ENCODE results near the gene MAT1A. TPM values are rescaled to one million over a fixed set of nuclear protein-coding genes. Genes with fewer than 3 reads are reported as not detected.

Gene MAT1A
- total RNA-seq, 6 experiments from 2014 or later: 430 to 1,200 (median 741) TPM

DNA sequence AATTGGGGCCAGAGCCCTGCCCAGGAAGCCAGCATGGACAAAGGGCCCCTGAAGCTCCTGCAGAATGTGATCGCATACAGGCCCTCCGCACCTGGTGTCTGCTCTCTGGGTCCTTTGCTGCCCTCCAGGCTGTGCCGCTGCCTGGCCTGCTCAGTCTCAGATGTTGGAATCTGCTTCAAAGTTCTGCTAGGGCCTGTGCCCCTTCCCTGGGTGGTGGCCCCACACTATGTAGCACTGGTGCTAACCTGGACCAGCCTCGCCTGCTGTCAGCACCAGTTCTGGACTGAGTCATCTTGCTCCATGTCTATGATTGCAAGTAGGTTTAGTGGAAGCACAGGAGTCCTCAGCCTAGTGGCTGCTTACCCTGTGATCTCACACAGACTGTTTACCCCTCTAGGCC is 6.3 kb downstream of the MAT1A start:
- TF ChIP-seq POLR2A (IDR thresholded peaks at IDR 0.05): no peak
- TF ChIP-seq, protein P1, sequence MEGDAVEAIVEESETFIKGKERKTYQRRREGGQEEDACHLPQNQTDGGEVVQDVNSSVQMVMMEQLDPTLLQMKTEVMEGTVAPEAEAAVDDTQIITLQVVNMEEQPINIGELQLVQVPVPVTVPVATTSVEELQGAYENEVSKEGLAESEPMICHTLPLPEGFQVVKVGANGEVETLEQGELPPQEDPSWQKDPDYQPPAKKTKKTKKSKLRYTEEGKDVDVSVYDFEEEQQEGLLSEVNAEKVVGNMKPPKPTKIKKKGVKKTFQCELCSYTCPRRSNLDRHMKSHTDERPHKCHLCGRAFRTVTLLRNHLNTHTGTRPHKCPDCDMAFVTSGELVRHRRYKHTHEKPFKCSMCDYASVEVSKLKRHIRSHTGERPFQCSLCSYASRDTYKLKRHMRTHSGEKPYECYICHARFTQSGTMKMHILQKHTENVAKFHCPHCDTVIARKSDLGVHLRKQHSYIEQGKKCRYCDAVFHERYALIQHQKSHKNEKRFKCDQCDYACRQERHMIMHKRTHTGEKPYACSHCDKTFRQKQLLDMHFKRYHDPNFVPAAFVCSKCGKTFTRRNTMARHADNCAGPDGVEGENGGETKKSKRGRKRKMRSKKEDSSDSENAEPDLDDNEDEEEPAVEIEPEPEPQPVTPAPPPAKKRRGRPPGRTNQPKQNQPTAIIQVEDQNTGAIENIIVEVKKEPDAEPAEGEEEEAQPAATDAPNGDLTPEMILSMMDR (IDR thresholded peaks at IDR 0.05): no peak
- H3K4me3 ChIP-seq: peak overlapping the region in 2 of 3 donors; percentile 57 to 87
- H3K27ac ChIP-seq: peak overlapping the region; percentile 59 to 93 (median 92)
- no peaks in the 10 kb centered on the region for H3K27me3 ChIP-seq
- H3K4me1 ChIP-seq: peaks cover 0 to 70% (median 23%) of the 10 kb centered on the region in 4 donors
- no peaks in the 10 kb centered on the region for H3K9me3 ChIP-seq
- 17% methylated on average over 1 of the region's 4 CpGs for WGBS (ENCODE audit: insufficient coverage, low coverage, low lambda C conversion rate, missing lambda C conversion rate)
- intact Hi-C loops (cut with DNase I): no loop called here
- peaks cover 0 to 90% (median 32%) of the 10 kb centered on the region in 4 donors for H3K36me3 ChIP-seq
- DNase-seq (peak in 1 of 3 donors; percentile 57), ATAC-seq (peak; percentile 1 to 7 (median 6))

DNA sequence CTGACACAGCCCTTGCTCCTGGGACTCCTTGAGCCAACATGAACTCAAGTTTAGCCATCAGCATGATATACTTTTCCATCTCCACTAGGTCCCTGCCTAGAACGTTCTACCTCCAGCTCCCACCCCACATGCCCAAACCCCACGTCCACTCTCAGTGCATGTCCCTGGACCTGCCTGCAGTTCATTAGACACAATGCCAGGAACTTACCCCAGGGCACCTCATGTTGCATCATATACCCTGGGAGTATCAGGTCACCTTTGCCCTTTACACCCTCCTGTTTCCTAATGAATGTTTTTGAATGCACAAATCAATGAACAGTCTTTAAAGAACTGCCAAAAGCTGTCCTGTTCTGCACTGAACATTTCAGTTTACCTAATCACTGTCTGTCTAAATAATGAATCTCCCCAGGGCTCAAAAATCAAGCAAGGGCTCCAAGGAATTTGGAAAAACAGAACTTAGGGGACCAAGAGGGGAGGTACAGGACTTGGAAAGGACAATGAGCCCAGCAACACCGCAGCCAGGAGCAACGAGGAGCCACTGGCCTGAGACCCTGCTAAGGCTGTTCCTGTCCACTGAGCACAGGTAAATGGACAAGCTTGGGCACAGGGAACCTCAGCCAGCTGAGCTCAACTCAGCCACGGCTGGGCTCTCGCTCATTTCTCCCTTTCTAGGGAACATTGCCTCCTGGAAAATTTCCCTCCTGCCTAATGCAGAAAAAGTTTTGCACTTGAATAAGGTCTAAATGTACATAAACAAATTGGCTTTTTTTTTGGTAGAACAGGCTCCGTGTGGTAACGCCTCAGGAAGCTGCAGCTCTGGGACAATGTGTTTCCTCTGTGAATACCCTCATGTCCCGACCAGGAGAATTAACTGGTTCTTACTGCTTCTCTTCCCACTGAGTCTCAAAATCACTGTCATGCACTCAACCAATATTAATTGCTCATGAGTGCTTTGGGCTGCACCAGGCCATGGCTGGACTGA is 7.4 kb downstream of the MAT1A start:
- 21% methylated on average over 7 of the region's 9 CpGs for WGBS (ENCODE audit: insufficient coverage, low coverage, low lambda C conversion rate, missing lambda C conversion rate)
- Histone ChIP-seq H3K4me3 (peak overlapping the region in 2 of 3 donors; percentile 57 to 87), H3K36me3 (peaks cover 0 to 90% (median 37%) of the 10 kb centered on the region in 4 donors), H3K27ac (peak overlapping the region; percentile 81 to 93 (median 92)), H3K9me3 (no peaks in the 10 kb centered on the region), H3K4me1 (peaks cover 0 to 81% (median 29%) of the 10 kb centered on the region in 4 donors), H3K27me3 (no peaks in the 10 kb centered on the region)
- TF ChIP-seq, protein P1 (IDR thresholded peaks at IDR 0.05): no peak
- peak; percentile 43 for TF ChIP-seq POLR2A (IDR thresholded peaks at IDR 0.05)
- intact Hi-C loops (cut with DNase I): no loop called here
- DNase-seq: peak; percentile 64 to 86 (median 79)
- peak; percentile 48 to 73 (median 60) for ATAC-seq

DNA sequence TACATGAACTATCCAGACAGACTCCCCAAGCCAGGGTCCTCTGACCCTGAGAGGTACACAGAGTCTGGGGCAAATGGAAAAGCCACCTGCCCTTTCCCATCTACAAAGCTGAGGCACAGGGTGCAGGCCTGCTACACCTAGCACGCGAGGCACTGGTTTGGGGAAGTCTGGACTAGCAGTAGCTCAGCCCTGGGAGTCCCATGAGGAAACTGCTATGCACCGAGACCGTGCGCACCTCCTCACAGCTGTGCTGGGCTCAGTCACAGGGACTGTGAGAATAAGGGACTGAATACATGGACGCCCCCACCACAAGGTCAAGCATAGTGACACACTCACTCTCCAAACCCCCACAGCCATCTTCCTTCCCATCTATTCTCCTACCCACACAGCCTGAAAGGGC is 8.2 kb downstream of the MAT1A start:
- intact Hi-C loops (cut with DNase I): no loop called here
- Histone ChIP-seq H3K36me3 (peaks cover 0 to 90% (median 37%) of the 10 kb centered on the region in 4 donors), H3K4me3 (peak overlapping the region in 2 of 3 donors; percentile 22 to 37), H3K9me3 (no peaks in the 10 kb centered on the region), H3K27ac (peak overlapping the region; percentile 81 to 93 (median 89)), H3K27me3 (no peaks in the 10 kb centered on the region), H3K4me1 (peaks cover 0 to 89% (median 32%) of the 10 kb centered on the region in 4 donors)
- DNase-seq (no peak), ATAC-seq (peak in 1 of 4 donors; percentile 0)
- WGBS (ENCODE audit: insufficient coverage, low coverage, low lambda C conversion rate, missing lambda C conversion rate): 29% methylated on average over 6 of the region's 6 CpGs
- no peak for TF ChIP-seq POLR2A (IDR thresholded peaks at IDR 0.05)
- TF ChIP-seq, protein P1 (IDR thresholded peaks at IDR 0.05): no peak

DNA sequence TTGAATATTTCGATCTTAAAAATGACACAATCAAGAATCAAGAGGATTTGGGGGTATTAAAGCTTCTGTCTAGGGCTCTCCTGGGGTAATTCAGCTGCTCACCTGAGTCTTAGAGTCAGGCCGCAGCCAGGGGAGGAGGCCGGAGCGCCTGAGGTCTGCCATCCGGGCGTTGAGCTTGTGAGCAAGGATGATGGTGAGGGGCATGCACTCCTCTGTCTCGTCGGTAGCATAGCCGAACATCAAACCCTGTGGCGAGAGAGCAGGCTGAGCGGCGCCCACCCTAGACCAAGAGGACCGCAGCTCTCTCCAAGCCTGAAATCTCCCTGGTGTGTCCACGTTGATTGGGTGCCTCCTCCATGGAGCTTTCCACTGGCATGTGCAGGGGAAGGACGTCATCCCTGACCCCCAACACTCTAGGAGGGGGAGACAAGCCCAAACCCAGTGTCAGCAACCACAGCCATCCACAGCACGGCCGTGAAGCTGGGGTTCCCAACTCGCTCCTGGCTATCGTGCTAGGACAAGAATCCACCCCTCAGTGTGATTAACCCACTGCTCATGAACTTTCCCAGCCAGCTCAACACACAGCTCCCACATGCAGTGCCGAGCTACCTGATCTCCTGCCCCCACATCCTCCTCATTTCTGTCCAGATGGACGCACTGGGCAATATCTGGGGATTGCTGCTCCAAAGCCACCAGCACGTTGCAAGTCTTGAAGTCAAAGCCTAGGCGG is 9.2 kb downstream of the MAT1A start:
- WGBS (ENCODE audit: insufficient coverage, low coverage, low lambda C conversion rate, missing lambda C conversion rate): 44% methylated on average over 3 of the region's 23 CpGs
- no peaks in the 10 kb centered on the region for H3K9me3 ChIP-seq
- TF ChIP-seq, protein P1 (IDR thresholded peaks at IDR 0.05): no peak
- no peak for TF ChIP-seq POLR2A (IDR thresholded peaks at IDR 0.05)
- DNase-seq: no peak
- peak overlapping the region in 2 of 3 donors; percentile 89 to 93 for H3K27ac ChIP-seq
- ATAC-seq: no peak
- no peaks in the 10 kb centered on the region for H3K27me3 ChIP-seq
- H3K4me1 ChIP-seq: peaks cover 0 to 95% (median 35%) of the 10 kb centered on the region in 4 donors
- intact Hi-C loops (cut with DNase I): no loop called here
- H3K36me3 ChIP-seq: peaks cover 0 to 94% (median 38%) of the 10 kb centered on the region in 4 donors
- H3K4me3 ChIP-seq: peak overlapping the region in 1 of 3 donors; percentile 16
